GM21515 (cell line): ENCODE data around the gene PAQR4.

Experiments
- ATAC-seq: cut with Tn5 transposase; IDR thresholded peaks from one replicate; pipeline ENCODE4 v1.9.1; 2021; ENCODE audit not compliant: unreplicated experiment

The PAQR4 gene

GRCh38 chr16:2979669-2980226 is 10.6 kb downstream of the PAQR4 start:
- no peak for ATAC-seq

- peak; percentile 68 for ATAC-seq
Measured at GRCh38 chr16:2980227-2981176, 11.4 kb downstream of the PAQR4 start, which contains the start of gene PKMYT1. Gene PKMYT1 (minus strand): TSS chr16:2980446. CDS start chr16:2979657, 789 bp downstream.

GRCh38 chr16:2981177-2981898 is 12.2 kb downstream of the PAQR4 start:
- ATAC-seq, result no peak

- no peak for ATAC-seq
Measured at GRCh38 chr16:2981899-2982250, 12.7 kb downstream of the PAQR4 start.

- ATAC-seq, result no peak
Measured at GRCh38 chr16:2982402-2982801, 13.3 kb downstream of the PAQR4 start.

- no peak for ATAC-seq
Measured at GRCh38 chr16:2983706-2984136, 14.6 kb downstream of the PAQR4 start.

GRCh38 chr16:2985462-2985861 is 16.3 kb downstream of the PAQR4 start:
- no peak for ATAC-seq

GRCh38 chr16:2985893-2986355 is 16.8 kb downstream of the PAQR4 start:
- no peak for ATAC-seq

- no peak for ATAC-seq
Measured at GRCh38 chr16:2986623-2987188, 17.6 kb downstream of the PAQR4 start.

- ATAC-seq, result no peak
Measured at GRCh38 chr16:2987286-2987685, 18.1 kb downstream of the PAQR4 start.

GRCh38 chr16:2987833-2988232 is 18.7 kb downstream of the PAQR4 start:
- no peak for ATAC-seq

- ATAC-seq, result no peak
Measured at GRCh38 chr16:2988590-2989099, 19.5 kb downstream of the PAQR4 start.

GRCh38 chr16:2990891-2991290 is 21.7 kb downstream of the PAQR4 start:
- ATAC-seq, result no peak

GRCh38 chr16:2991566-2992261 is 22.6 kb downstream of the PAQR4 start:
- ATAC-seq, result no peak

GRCh38 chr16:2992383-2993081 is 23.4 kb downstream of the PAQR4 start:
- ATAC-seq, result no peak

- ATAC-seq, result no peak
Measured at GRCh38 chr16:2996298-2996697, 27.1 kb downstream of the PAQR4 start.

- no peak for ATAC-seq
Measured at GRCh38 chr16:2999929-3000328, 30.8 kb downstream of the PAQR4 start.

GRCh38 chr16:3000540-3000939 is 31.4 kb downstream of the PAQR4 start:
- no peak for ATAC-seq

- no peak for ATAC-seq
Measured at GRCh38 chr16:3001316-3001715, 32.2 kb downstream of the PAQR4 start.
